Prostate gland (tissue), 2 donors: ENCODE data around the gene TBC1D14. TPM values are rescaled to one million over a fixed set of nuclear protein-coding genes. Genes with fewer than 3 reads are reported as not detected.
A peak's percentile ranks its signal among the peaks of the same experiment; 100 is the strongest.

Experiments
- DNase-seq: peaks from one replicate; pipeline ENCODE4 v3.0.0-alpha.2; 2019; ENCODE audit warnings: low spot score
- H3K27ac ChIP-seq, 2 donors: fragments of 200-600 bp; sonication (generic); 2 replicates each; pipeline ENCODE4 v1.5.1; 2017 to 2019
- H3K27me3 ChIP-seq: fragments of 200-600 bp; sonication (generic); replicated peaks from 2 replicates; pipeline ENCODE4 v1.5.1; 2019; ENCODE audit not compliant: insufficient read depth
- H3K36me3 ChIP-seq, 2 donors: fragments of 200-600 bp; sonication (generic); 1 replicate in 1 of 2; 2 replicates in 1 of 2; pipeline versions ENCODE4 v1.5.1 to v1.8.1; 2017 to 2019
- H3K4me1 ChIP-seq: fragments of 200-600 bp; sonication (generic); replicated peaks from 2 replicates; pipeline ENCODE4 v1.5.1; 2019
- H3K4me3 ChIP-seq, 2 donors: fragments of 200-600 bp; sonication (generic); 2 replicates each; pipeline ENCODE4 v1.5.1; 2017 to 2019
- H3K9me3 ChIP-seq: fragments of 200-600 bp; sonication (generic); 2 replicates; pipeline ENCODE4 v1.5.1; 2017
- POLR2A ChIP-seq: fragments of 450-650 bp; IDR thresholded peaks from one replicate; pipeline ENCODE4 v1.6.1; 2016; ENCODE audit warnings: antibody characterized with exemption, mild to moderate bottlenecking
- POLR2AphosphoS5 ChIP-seq: sonication (generic); formaldehyde crosslinking; IDR thresholded peaks from one replicate; pipeline ENCODE4 v1.6.1; 2017; ENCODE audit warnings: antibody characterized with exemption
- WGBS: methylation state at CpG from one replicate; pipeline ENCODE4 v1.1.5; 2018; 5-methylcytosine and 5-hydroxymethylcytosine counted together
- intact Hi-C: fragments of 100-400 bp; cut with DNase I; formaldehyde crosslinking; loops from one replicate; pipeline ENCODE4 v1.14.2; 2022
- total RNA-seq, 2 donors: library from RNA; depleted of rRNA; stranded (reverse); fragments of >200 nt; gene quantifications; one replicate each; pipeline ENCODE4 v1.1.0, GENCODE V29; 2016
- TF ChIP-seq, protein P1 (sequence below), 4 experiments: fragments of 200-600 bp in 2 of 4; fragments of 450-650 bp in 2 of 4; sonication (generic) in 2 of 4; IDR thresholded peaks; 1 replicate in 3 of 4; 2 replicates in 1 of 4; pipeline ENCODE4 v1.5.1; 2016 to 2019; ENCODE audit warnings: antibody characterized with exemption in 4 of 4, mild to moderate bottlenecking in 2 of 4, moderate library complexity in 2 of 4

TBC1D14 gene
- total RNA-seq, 2 donors from 2014 or later, result 56.2 to 90.5 TPM

DNA sequence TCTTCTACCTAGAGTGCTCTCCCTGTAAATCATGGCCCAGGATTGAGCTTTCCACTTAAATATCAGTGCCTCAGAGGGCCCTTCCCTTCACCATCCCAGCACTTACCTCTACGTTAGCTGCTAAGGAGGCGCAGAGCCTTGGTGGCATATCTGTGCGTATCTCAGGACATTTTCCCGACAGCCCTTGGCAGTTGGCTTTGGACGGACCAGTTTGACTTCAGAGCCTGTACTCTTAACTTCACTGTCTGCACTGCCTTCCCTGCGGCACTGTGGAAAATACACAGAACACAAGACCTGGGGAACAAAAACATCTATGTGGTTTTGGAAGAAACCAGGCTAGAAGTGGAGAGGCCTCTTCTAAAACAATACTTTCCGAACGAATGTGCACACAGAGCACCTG, 135.9 kb downstream of the TBC1D14 start:
- Histone ChIP-seq H3K27ac (peak overlapping the region; percentile 86 to 91), H3K9me3 (no peaks in the 10 kb centered on the region), H3K4me3 (peak overlapping the region in 1 of 2 donors; percentile 95), H3K4me1 (peaks cover 28% of the 10 kb centered on the region), H3K36me3 (no peaks in the 10 kb centered on the region), H3K27me3 (no peaks in the 10 kb centered on the region)
- intact Hi-C loops, result loop anchor here (10.0 kb wide), 1 partner anchor 261 kb away; the partner anchor contains the start of gene KIAA0232
- 70% methylated on average over 8 of the region's 8 CpGs for WGBS
- TF ChIP-seq POLR2AphosphoS5 (peak; percentile 34), POLR2A (no peak)
- DNase-seq, result peak; percentile 52

DNA sequence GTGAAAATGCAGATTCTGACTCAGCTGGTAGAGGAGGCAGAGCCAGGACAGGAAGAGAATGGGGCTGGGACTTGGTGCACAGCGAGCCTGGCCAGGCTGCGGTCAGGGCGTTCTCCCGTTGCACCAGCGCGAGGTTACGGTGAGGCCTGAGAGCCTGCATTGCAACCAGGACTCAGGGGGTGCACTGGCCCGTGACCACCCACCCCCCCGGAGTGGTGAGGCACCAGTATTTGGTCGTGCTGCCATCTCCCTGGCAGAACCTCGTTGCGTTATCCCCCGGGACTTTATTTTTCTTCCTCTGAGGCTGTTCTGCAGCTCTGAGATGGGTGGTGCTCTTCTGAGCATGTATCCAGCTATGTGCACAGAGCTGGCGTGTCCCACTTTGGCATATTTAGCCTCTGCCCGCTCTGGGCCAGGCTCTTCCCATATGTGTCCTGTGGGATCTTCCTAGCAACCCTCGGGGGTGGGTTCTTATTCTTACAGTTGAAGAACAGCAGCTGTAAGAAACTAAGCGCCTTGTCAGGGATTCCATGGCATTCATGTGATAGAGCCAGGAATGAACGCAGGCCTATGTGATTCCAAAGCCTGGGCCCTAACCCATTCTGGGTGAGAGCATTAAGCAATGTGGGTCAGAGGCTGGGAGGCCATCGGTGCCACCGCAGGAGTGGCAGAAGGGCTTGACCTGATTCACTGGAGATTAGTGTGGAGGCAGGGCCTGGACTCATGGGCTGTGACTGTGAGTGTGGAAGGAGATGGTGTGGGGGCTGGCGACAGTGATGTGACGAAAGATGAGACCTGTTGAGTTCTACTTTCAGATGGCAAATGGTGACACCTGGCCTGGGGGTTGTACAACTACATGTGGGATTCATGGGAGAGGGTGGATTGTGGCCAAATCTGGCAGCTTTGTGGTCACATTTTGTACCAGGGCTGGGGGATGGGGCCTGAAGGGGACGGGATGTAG, 136.6 kb downstream of the TBC1D14 start:
- H3K4me1 ChIP-seq, result peaks cover 28% of the 10 kb centered on the region
- DNase-seq, result no peak
- no peak overlapping the region for H3K27ac ChIP-seq
- 79% methylated on average over 23 of the region's 23 CpGs for WGBS
- no peaks in the 10 kb centered on the region for H3K36me3 ChIP-seq
- intact Hi-C loops, result loop anchor here (10.0 kb wide), 1 partner anchor 261 kb away; the partner anchor contains the start of gene KIAA0232
- H3K9me3 ChIP-seq, result no peaks in the 10 kb centered on the region
- TF ChIP-seq POLR2AphosphoS5, result no peak
- TF ChIP-seq POLR2A, result no peak
- TF ChIP-seq, protein P1, sequence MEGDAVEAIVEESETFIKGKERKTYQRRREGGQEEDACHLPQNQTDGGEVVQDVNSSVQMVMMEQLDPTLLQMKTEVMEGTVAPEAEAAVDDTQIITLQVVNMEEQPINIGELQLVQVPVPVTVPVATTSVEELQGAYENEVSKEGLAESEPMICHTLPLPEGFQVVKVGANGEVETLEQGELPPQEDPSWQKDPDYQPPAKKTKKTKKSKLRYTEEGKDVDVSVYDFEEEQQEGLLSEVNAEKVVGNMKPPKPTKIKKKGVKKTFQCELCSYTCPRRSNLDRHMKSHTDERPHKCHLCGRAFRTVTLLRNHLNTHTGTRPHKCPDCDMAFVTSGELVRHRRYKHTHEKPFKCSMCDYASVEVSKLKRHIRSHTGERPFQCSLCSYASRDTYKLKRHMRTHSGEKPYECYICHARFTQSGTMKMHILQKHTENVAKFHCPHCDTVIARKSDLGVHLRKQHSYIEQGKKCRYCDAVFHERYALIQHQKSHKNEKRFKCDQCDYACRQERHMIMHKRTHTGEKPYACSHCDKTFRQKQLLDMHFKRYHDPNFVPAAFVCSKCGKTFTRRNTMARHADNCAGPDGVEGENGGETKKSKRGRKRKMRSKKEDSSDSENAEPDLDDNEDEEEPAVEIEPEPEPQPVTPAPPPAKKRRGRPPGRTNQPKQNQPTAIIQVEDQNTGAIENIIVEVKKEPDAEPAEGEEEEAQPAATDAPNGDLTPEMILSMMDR (IDR thresholded peaks at IDR 0.05), result no peak
- no peaks in the 10 kb centered on the region for H3K27me3 ChIP-seq
- H3K4me3 ChIP-seq, result peak overlapping the region in 1 of 2 donors; percentile 1

DNA sequence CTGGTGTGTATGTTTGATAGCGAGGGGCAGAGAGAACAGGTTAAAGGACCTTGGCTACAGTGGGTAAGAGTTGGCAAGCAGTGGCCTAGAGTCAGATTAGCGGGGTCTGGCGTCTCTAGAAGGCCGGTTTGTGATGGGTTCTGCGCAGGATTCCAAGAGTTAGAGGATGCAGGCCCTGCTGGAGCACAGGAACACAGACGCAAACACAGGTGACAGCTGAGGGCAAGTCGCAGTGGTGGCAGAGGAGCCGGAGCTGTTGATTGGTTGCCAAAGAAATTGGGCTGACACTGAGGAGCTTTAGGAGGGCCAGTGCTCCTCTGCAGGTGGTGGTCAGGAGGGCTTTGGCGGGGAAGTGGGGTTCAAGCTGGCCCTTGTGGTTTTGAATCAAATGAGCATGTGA, 137.3 kb downstream of the TBC1D14 start:
- DNase-seq, result no peak
- Histone ChIP-seq H3K27me3 (no peaks in the 10 kb centered on the region), H3K4me3 (no peak overlapping the region), H3K36me3 (no peaks in the 10 kb centered on the region), H3K27ac (no peak overlapping the region), H3K4me1 (peaks cover 23% of the 10 kb centered on the region), H3K9me3 (no peaks in the 10 kb centered on the region)
- intact Hi-C loops, result loop anchor here (10.0 kb wide), 1 partner anchor 262 kb away; the partner anchor contains the start of gene KIAA0232
- TF ChIP-seq POLR2A (no peak), POLR2AphosphoS5 (no peak)
- TF ChIP-seq, protein P1 (IDR thresholded peaks at IDR 0.05), result no peak
- 83% methylated on average over 9 of the region's 9 CpGs for WGBS

DNA sequence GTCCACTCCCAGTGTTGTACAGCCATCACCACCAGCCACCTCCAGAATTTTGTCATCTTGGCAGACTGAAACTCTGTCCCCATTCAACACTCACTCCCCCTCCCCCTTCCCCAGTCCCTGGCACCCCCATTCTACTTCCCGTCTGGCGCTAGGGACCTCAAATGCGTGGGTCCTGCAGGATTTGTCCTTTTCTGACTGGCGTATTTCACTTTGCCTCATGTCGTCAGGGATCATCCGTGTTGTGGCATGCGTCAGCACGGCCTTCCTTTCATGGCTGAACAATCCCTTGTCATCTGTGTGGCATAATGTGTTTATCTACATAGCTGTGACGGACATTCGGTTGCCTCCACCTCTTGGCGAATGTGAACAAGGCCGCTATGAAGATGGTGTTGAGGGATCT, 139.0 kb downstream of the TBC1D14 start:
- no peak overlapping the region for H3K27ac ChIP-seq
- 90% methylated on average over 12 of the region's 12 CpGs for WGBS
- no peak for DNase-seq
- no peaks in the 10 kb centered on the region for H3K36me3 ChIP-seq
- peaks cover 19% of the 10 kb centered on the region for H3K4me1 ChIP-seq
- no peak overlapping the region for H3K4me3 ChIP-seq
- no peaks in the 10 kb centered on the region for H3K27me3 ChIP-seq
- H3K9me3 ChIP-seq, result no peaks in the 10 kb centered on the region
- TF ChIP-seq, protein P1 (IDR thresholded peaks at IDR 0.05), result no peak
- TF ChIP-seq POLR2AphosphoS5 (no peak), POLR2A (no peak)
- intact Hi-C loops, result loop anchor here (10.0 kb wide), 1 partner anchor 264 kb away; the partner anchor contains the start of gene KIAA0232

DNA sequence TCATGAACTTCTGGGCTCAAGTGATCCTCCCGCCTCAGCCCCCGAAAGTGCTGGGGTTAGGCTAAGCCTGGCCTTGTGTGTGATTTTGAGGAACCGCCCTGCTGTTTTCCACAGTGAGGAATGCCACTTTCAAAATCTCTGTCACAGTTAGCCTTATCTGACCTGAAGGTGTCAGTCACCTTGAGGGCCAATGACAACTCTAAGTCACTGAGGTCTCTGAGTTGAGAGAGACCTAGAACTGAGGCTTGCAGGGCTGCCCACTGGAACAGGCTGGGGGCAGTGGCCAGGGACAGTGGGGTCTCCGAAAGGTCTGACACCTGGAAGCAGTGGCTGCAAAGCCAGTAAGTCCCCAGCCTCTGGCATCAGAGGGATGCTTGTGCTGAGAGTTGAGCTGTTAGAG, 139.7 kb downstream of the TBC1D14 start:
- TF ChIP-seq POLR2A (no peak), POLR2AphosphoS5 (no peak)
- TF ChIP-seq, protein P1 (IDR thresholded peaks at IDR 0.05), result no peak
- H3K27ac ChIP-seq, result no peak overlapping the region
- no peaks in the 10 kb centered on the region for H3K27me3 ChIP-seq
- DNase-seq, result no peak
- intact Hi-C loops, result loop anchor here (10.0 kb wide), 1 partner anchor 264 kb away; the partner anchor contains the start of gene KIAA0232
- no peak overlapping the region for H3K4me3 ChIP-seq
- H3K4me1 ChIP-seq, result peaks cover 19% of the 10 kb centered on the region
- H3K36me3 ChIP-seq, result peaks cover 0 to 2% of the 10 kb centered on the region in 2 donors
- WGBS, result 99% methylated on average over 4 of the region's 4 CpGs
- H3K9me3 ChIP-seq, result no peaks in the 10 kb centered on the region
